HG02623 (cell line): ENCODE data around the gene CNN1.
A peak's percentile ranks its signal among the peaks of the same experiment; 100 is the strongest.

ENCODE experiments used
- ATAC-seq: cut with Tn5 transposase; IDR thresholded peaks from one replicate; pipeline ENCODE4 v1.9.1; 2021; ENCODE audit warnings: moderate library complexity; ENCODE audit not compliant: unreplicated experiment

Gene CNN1

GRCh38 chr19:11534538-11534937, 4.1 kb upstream of the CNN1 start:
- no peak for ATAC-seq

GRCh38 chr19:11534948-11535347, 3.7 kb upstream of the CNN1 start:
- no peak for ATAC-seq

- ATAC-seq = peak; percentile 49
These were observed 2.7 kb upstream of the CNN1 start for GRCh38 chr19:11535792-11536595.

GRCh38 chr19:11539495-11540365, 1.1 kb downstream of the CNN1 start:
- ATAC-seq = no peak

DNA sequence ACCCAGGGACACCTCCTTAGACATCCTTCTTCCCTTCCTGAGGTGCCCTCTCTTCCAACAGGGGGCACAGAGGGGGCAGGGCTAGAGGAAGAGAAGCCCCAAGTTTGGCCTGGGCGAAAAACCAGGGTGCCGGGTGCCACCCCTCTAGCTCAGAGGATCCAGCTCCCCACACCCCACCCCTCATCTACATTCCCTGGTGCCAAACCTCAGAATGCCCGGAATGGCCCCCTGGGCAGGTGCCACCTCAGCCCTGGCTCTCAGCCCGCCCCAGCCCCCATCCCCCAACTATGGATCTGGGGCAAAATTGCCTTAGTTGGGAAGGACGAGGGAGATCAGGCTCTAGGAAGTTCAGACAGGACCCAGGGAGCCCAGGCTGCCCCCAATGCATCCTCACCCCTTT, 2.0 kb downstream of the CNN1 start:
- no peak for ATAC-seq

GRCh38 chr19:11541238-11541637, 2.6 kb downstream of the CNN1 start:
- no peak for ATAC-seq

DNA sequence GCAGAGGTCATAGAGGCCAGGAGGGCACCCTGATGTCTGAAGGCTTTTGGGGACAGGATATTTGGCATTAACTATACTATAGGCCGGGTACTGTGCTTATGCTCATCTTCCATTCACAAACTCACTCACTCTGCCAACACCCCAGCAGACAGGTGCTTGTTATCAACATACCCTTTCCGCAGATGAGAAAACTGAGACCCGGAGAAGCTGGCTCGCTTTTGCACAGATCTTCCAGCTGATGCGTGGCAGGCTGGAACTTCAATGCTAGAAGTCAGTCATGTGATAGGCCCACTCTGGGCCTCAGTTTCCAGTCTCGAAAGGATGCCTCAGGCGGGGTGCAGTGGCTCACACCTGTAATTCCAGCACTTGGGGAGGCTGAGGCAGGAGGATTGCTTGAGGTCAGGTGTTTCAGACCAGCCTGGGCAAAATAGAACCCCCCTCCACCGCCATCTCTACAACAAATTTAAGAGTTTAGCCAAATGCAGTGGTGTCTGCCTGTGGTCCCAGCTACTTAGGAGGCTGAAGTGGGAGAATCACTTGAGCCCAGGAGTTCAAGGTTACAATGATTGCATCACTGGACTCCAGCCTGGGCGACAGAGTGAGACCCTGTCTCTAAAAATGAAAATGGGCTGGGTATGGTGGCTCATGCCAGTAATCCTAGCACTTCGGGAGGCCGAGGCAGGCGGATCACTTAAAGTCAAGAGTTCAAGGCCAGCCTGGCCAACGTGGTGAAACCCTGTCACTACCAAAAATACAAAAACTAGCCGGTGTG, 9.5 kb downstream of the CNN1 start:
- ATAC-seq = no peak

DNA sequence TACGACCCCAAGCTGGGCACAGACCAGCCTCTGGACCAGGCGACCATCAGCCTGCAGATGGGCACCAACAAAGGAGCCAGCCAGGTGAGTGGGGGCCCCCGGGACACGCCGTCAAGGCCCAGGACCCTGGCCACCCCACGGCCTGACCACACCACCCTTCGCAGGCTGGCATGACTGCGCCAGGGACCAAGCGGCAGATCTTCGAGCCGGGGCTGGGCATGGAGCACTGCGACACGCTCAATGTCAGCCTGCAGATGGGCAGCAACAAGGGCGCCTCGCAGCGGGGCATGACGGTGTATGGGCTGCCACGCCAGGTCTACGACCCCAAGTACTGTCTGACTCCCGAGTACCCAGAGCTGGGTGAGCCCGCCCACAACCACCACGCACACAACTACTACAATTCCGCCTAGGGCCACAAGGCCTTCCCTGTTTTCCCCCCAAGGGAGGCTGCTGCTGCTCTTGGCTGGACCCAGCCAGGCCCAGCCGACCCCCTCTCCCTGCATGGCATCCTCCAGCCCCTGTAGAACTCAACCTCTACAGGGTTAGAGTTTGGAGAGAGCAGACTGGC, 10.8 kb downstream of the CNN1 start:
- ATAC-seq = no peak

DNA sequence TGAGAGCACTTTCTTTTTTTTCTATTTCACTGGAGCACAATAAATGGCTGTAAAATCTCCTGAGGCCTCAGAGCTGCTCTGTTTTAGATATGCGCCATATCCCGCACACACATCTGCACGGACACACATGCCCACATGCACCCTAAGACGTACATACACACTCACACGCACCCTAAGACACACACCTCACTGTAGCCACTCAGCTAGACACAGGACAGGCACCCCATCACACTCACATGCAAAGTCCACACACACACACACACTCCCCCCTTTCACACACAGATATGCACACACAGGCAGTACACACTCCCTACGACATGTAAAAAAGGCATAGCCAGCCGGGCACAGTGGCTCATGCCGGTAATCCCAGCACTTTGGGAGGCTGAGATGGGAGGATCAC, 11.6 kb downstream of the CNN1 start:
- ATAC-seq = no peak

DNA sequence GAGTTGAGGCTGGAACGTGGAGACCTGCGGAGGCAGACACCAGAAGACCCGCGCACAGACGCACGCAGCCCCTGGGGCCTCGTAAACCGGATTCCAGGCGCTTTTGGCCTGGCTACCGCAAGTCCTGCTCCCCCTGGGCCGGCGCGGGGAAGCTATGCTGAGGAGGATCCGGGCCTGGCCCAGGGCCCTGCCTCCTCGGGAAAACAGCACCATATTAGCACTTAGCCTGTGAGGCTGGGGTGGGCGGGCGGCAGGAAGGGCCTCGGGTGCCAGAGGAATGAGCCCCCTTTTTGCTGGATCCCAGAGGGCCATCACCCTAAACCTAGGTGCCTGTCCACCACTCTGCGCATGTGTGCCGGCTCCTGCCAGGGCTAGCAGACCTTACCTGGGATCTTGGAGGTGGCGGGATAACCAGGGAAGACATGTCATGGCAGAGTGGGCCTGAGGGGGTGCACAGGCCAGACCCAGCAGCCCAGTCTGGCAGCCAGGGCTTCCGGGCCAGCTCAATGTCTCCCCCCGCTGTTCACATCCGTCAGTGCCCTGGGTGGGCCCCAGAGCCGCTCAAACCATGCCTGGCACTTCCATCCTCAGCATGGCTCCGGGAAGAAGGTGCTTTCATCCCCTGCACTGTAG, 13.1 kb downstream of the CNN1 start:
- no peak for ATAC-seq

GRCh38 chr19:11552666-11553372, 14.2 kb downstream of the CNN1 start:
- ATAC-seq = no peak

DNA sequence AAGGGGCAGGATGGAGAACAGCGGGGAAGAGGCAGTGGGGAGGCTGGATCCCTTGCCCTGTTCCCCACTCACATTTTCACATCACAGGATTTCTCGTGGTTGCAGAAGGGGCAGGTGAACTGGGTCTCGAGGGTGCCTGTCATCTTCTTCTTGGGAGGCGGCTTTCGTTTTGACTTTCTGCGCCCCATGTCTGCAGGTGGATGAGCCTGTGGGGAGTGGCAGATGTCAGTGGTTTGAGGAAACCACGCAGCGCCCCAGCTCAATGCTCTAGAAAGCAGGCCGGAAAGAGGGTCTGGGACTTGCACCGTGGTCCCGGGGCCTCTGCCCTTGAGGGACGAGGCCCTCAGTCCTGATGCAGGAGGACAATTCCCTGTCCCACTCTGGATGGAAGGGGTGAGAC, 15.5 kb downstream of the CNN1 start:
- no peak for ATAC-seq

- ATAC-seq = no peak
These were observed 16.6 kb downstream of the CNN1 start for GRCh38 chr19:11555246-11555645.

DNA sequence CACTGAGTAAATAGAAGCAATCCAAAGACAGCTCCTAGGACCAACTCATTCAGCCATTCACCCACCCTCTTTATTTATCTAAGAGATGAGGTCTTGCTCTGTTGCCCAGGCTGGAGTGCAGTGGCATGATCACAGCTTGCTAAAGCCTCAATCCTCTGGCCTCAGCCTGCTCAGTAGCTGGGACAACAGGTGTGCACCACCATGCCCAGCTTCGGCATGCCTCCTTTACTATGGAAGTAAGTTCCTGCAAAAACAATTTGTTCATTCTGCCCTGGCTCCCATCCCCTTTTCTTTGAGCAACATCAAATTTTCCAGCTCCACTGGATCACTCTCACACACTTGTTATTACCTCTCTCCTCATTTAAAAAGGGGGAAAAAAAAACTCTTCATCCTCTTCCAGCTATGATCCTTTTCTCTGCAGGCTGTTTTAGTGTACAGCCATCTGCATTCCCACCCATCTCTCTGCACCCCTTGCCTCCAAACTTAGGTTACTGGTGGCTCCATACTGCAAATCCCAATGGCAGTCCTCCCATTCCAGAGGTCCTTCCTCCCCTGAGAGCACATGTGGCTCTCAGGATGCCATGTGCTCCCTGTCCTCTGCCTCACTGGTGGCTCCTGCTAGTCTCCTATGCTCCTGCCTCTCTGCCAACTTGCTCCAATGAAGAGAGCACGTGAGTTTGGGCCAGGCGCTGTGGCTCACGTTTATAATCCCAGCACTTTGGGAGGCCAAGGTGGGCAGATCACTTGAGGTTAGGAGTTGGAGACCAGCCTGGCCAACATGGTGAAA, 18.2 kb downstream of the CNN1 start:
- no peak for ATAC-seq

GRCh38 chr19:11558881-11559828, 20.5 kb downstream of the CNN1 start, which contains the start of gene ELOF1:
Gene ELOF1, minus strand, starts transcription at chr19:11559230. Its CDS starts 4,883 bp downstream, at chr19:11554347.
- ATAC-seq = peak; percentile 73

DNA sequence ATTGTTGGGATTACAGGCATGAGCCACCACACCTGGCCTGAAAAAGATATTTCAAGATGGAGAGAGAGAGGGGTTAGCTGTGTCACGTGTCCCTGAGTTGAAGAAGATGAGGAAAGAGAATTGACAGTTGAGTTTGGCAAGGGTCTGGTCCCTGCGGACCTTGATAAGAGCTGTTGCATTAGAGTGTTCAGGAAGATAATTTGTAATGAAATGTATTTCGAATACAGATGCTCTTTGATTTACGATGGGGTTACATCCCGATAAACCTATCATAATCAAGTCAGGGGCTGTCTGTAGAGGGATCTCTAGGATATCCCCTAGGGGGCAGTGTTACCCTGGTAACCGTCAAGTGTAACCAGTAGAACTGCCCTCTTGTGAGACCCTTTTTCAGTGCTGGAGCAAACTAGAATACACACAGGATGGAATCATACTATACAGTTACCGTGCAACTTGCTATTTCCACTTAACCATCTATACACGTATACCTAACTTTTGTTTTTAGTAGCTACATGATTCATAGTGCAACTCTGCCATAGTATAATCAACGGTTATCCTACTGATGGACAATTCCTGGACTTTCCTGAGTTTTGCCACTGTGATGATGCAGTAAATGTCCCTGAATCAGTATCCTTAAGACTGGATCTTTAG, 21.9 kb downstream of the CNN1 start:
- ATAC-seq = no peak

DNA sequence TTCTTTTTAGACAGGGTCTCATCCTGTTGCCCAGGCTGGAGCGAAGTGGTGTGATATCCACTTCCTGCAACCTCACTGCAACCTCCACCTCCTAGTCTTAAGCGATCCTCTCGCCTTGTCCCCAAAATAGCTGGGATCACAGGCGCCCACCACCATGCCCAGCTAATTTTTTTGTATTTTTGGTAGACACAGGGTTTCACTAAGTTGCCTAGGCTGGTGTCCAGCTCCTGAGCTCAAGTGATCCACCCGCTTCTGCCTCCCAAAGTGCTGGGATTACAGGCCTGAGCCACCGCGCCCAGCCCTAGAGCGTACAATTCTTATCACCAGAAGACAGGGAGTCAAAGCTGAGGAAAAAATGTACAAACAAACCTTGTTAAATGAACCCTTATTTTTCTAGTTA, 24.9 kb downstream of the CNN1 start:
- no peak for ATAC-seq
